Peyer's patch (tissue), 4 donors: ENCODE data around the gene CKS1B. TPM values are rescaled to one million over a fixed set of nuclear protein-coding genes. Genes with fewer than 3 reads are reported as not detected.

ENCODE experiments used
- DNase-seq, 3 donors: peaks; one replicate each; pipeline ENCODE4 v3.0.0-alpha.2; 2017 to 2019
- H3K27ac ChIP-seq, 4 donors: fragments of 200-600 bp; sonication (generic); one replicate each; pipeline ENCODE4 v1.5.1; 2016 to 2019
- H3K27me3 ChIP-seq, 2 donors: fragments of 200-600 bp; sonication (generic); one replicate each; pipeline ENCODE4 v1.5.1; 2019
- H3K36me3 ChIP-seq, 3 donors: fragments of 200-600 bp; sonication (generic); one replicate each; pipeline ENCODE4 v1.5.1; 2016 to 2019
- H3K4me1 ChIP-seq, 4 donors: fragments of 200-600 bp; sonication (generic); one replicate each; pipeline ENCODE4 v1.5.1; 2016 to 2019
- H3K4me3 ChIP-seq, 4 donors: fragments of 200-600 bp; sonication (generic); 1 replicate in 3 of 4; 2 replicates in 1 of 4; pipeline ENCODE4 v1.5.1; 2016 to 2019; ENCODE audit warnings: mild to moderate bottlenecking in 1 of 4
- H3K9me3 ChIP-seq, 4 donors: fragments of 200-600 bp; sonication (generic); one replicate each; pipeline ENCODE4 v1.5.1; 2016 to 2019; ENCODE audit warnings: mild to moderate bottlenecking in 1 of 4
- CTCF ChIP-seq, 6 experiments: fragments of 450-650 bp in 4 of 6; fragments of 200-600 bp in 2 of 6; sonication (generic) in 1 of 6; IDR thresholded peaks; one replicate each; pipeline ENCODE4 v1.5.1; 2017 to 2019; ENCODE audit warnings: antibody characterized with exemption in 6 of 6, mild to moderate bottlenecking in 3 of 6, moderate library complexity in 1 of 6
- POLR2A ChIP-seq, 2 donors: fragments of 450-650 bp; IDR thresholded peaks; one replicate each; pipeline ENCODE4 v1.5.1; 2017; ENCODE audit warnings: antibody characterized with exemption in 2 of 2, mild to moderate bottlenecking in 2 of 2, moderate library complexity in 2 of 2
- total RNA-seq, 4 donors: library from RNA; depleted of rRNA; stranded (reverse); fragments of >200 nt; gene quantifications; one replicate each; pipeline ENCODE4 v1.1.0, GENCODE V29; 2016

CKS1B gene
- total RNA-seq, 4 donors from 2014 or later, result 20.3 to 39.1 (median 26.5) TPM

- H3K4me1 ChIP-seq, result peaks cover 0 to 48% (median 32%) of the 10 kb centered on the region in 4 donors
- no peaks in the 10 kb centered on the region for H3K9me3 ChIP-seq
- H3K4me3 ChIP-seq, result no peak overlapping the region
- no peak for TF ChIP-seq POLR2A (IDR thresholded peaks at IDR 0.05)
- no peak for TF ChIP-seq CTCF (IDR thresholded peaks at IDR 0.05)
- no peak for DNase-seq
- H3K36me3 ChIP-seq, result no peaks in the 10 kb centered on the region
- no peaks in the 10 kb centered on the region for H3K27me3 ChIP-seq
- H3K27ac ChIP-seq, result peak overlapping the region in 3 of 4 donors; percentile 27 to 99 (median 93)
These were observed 35.7 kb upstream of the CKS1B start for GRCh38 chr1:154938604-154939399.

- H3K27me3 ChIP-seq, result no peaks in the 10 kb centered on the region
- no peaks in the 10 kb centered on the region for H3K9me3 ChIP-seq
- peaks cover 0 to 5% (median 0%) of the 10 kb centered on the region in 3 donors for H3K36me3 ChIP-seq
- no peak overlapping the region for H3K4me3 ChIP-seq
- no peak overlapping the region for H3K27ac ChIP-seq
- no peak for TF ChIP-seq POLR2A (IDR thresholded peaks at IDR 0.05)
- no peak for TF ChIP-seq CTCF (IDR thresholded peaks at IDR 0.05)
- no peak for DNase-seq
- H3K4me1 ChIP-seq, result peaks cover 4 to 60% (median 39%) of the 10 kb centered on the region in 4 donors
These were observed 34.3 kb upstream of the CKS1B start for GRCh38 chr1:154940213-154940560.

- Histone ChIP-seq H3K27ac (no peak overlapping the region), H3K4me3 (no peak overlapping the region), H3K4me1 (peaks cover 4 to 60% (median 38%) of the 10 kb centered on the region in 4 donors), H3K9me3 (no peaks in the 10 kb centered on the region), H3K27me3 (no peaks in the 10 kb centered on the region), H3K36me3 (peaks cover 0 to 8% (median 0%) of the 10 kb centered on the region in 3 donors)
- TF ChIP-seq CTCF (IDR thresholded peaks at IDR 0.05) (no peak), POLR2A (IDR thresholded peaks at IDR 0.05) (no peak)
- no peak for DNase-seq
These were observed 33.8 kb upstream of the CKS1B start for GRCh38 chr1:154940651-154941194.

- peaks cover 0 to 15% (median 0%) of the 10 kb centered on the region in 3 donors for H3K36me3 ChIP-seq
- H3K27me3 ChIP-seq, result no peaks in the 10 kb centered on the region
- TF ChIP-seq CTCF (IDR thresholded peaks at IDR 0.05) (no peak), POLR2A (IDR thresholded peaks at IDR 0.05) (no peak)
- H3K4me1 ChIP-seq, result peaks cover 4 to 61% (median 36%) of the 10 kb centered on the region in 4 donors
- DNase-seq, result no peak
- no peak overlapping the region for H3K4me3 ChIP-seq
- peak overlapping the region; percentile 24 to 77 (median 63) for H3K27ac ChIP-seq
- H3K9me3 ChIP-seq, result no peaks in the 10 kb centered on the region
These were observed 33.0 kb upstream of the CKS1B start for GRCh38 chr1:154941333-154942013.

- no peaks in the 10 kb centered on the region for H3K27me3 ChIP-seq
- peaks cover 0 to 33% (median 0%) of the 10 kb centered on the region in 3 donors for H3K36me3 ChIP-seq
- peak; percentile 58 to 73 (median 67) for DNase-seq
- TF ChIP-seq CTCF (IDR thresholded peaks at IDR 0.05) (peak; percentile 44 to 77 (median 69)), POLR2A (IDR thresholded peaks at IDR 0.05) (no peak)
- no peaks in the 10 kb centered on the region for H3K9me3 ChIP-seq
- no peak overlapping the region for H3K4me3 ChIP-seq
- H3K27ac ChIP-seq, result peak overlapping the region; percentile 57 to 85 (median 72)
- H3K4me1 ChIP-seq, result peaks cover 4 to 53% (median 33%) of the 10 kb centered on the region in 4 donors
These were observed 30.7 kb upstream of the CKS1B start for GRCh38 chr1:154943649-154944400.
